Loucy (cell line): ENCODE data around the gene QSOX1.

Source experiments
- H2AFZ ChIP-seq: fragments of 200-600 bp; sonication (generic); 2 replicates; pipeline ENCODE4 v1.6.0; 2016; ENCODE audit warnings: antibody characterized with exemption, mild to moderate bottlenecking, low read length, moderate library complexity
- H3F3A ChIP-seq: fragments of 200-600 bp; 2 replicates; pipeline ENCODE4 v1.6.0; 2016; ENCODE audit warnings: antibody characterized with exemption, low read depth, mild to moderate bottlenecking
- H3K27me3 ChIP-seq: fragments of 200-600 bp; sonication (generic); 2 replicates; pipeline ENCODE4 v1.6.1; 2014; ENCODE audit warnings: low read length, mild to moderate bottlenecking; ENCODE audit not compliant: insufficient read depth, poor library complexity, severe bottlenecking
- H3K36me3 ChIP-seq: fragments of 200-600 bp; sonication (generic); 2 replicates; pipeline ENCODE4 v1.6.1; 2016; ENCODE audit warnings: low read length; ENCODE audit not compliant: insufficient read depth
- H3K4me1 ChIP-seq: fragments of 200-600 bp; sonication (generic); 2 replicates; pipeline ENCODE4 v1.5.1; 2014; ENCODE audit warnings: low read length, mild to moderate bottlenecking; ENCODE audit not compliant: insufficient read depth, poor library complexity, severe bottlenecking
- H3K4me2 ChIP-seq: fragments of 200-600 bp; sonication (generic); 2 replicates; pipeline ENCODE4 v1.6.0; 2014; ENCODE audit warnings: antibody characterized with exemption, low read length, low read depth, mild to moderate bottlenecking; ENCODE audit not compliant: poor library complexity, severe bottlenecking
- H3K4me3 ChIP-seq: fragments of 200-600 bp; sonication (generic); 2 replicates; pipeline ENCODE4 v1.5.1; 2014; ENCODE audit warnings: low read length, mild to moderate bottlenecking, mixed read lengths; ENCODE audit not compliant: poor library complexity, severe bottlenecking
- H3K79me2 ChIP-seq: fragments of 200-600 bp; sonication (generic); 2 replicates; pipeline ENCODE4 v1.6.1; 2014; ENCODE audit warnings: low read length; ENCODE audit not compliant: insufficient read depth
- H3K9ac ChIP-seq: fragments of 200-600 bp; sonication (generic); 2 replicates; pipeline ENCODE4 v1.6.0; 2014; ENCODE audit warnings: mild to moderate bottlenecking, low read depth, low read length, moderate library complexity; ENCODE audit not compliant: poor library complexity, severe bottlenecking
- H3K9me2 ChIP-seq: fragments of 200-600 bp; sonication (generic); replicated peaks from 2 replicates; pipeline ENCODE4 v1.6.1; 2016; ENCODE audit warnings: low read depth, low read length, mixed read lengths
- H3K9me3 ChIP-seq: fragments of 200-600 bp; sonication (generic); 2 replicates; pipeline ENCODE4 v1.6.1; 2014; ENCODE audit warnings: mild to moderate bottlenecking, antibody characterized with exemption, low read length, low read depth; ENCODE audit not compliant: insufficient read depth
- H4K20me1 ChIP-seq: fragments of 200-600 bp; sonication (generic); 2 replicates; pipeline ENCODE4 v1.6.0; 2014; ENCODE audit warnings: antibody characterized with exemption, low read length, mild to moderate bottlenecking; ENCODE audit not compliant: insufficient read depth, poor library complexity, severe bottlenecking
- EZH2phosphoT487 ChIP-seq: fragments of 200-600 bp; IDR thresholded peaks from 2 replicates; pipeline ENCODE4 v1.6.1; 2018; ENCODE audit warnings: antibody characterized with exemption, mild to moderate bottlenecking, moderate library complexity, borderline replicate concordance
- TF ChIP-seq, protein P1 (sequence below): fragments of 200-600 bp; sonication (generic); conservative IDR thresholded peaks from 2 replicates; pipeline ENCODE4 v1.5.1; 2014; ENCODE audit warnings: mild to moderate bottlenecking, antibody characterized with exemption, low read length

Gene QSOX1

DNA sequence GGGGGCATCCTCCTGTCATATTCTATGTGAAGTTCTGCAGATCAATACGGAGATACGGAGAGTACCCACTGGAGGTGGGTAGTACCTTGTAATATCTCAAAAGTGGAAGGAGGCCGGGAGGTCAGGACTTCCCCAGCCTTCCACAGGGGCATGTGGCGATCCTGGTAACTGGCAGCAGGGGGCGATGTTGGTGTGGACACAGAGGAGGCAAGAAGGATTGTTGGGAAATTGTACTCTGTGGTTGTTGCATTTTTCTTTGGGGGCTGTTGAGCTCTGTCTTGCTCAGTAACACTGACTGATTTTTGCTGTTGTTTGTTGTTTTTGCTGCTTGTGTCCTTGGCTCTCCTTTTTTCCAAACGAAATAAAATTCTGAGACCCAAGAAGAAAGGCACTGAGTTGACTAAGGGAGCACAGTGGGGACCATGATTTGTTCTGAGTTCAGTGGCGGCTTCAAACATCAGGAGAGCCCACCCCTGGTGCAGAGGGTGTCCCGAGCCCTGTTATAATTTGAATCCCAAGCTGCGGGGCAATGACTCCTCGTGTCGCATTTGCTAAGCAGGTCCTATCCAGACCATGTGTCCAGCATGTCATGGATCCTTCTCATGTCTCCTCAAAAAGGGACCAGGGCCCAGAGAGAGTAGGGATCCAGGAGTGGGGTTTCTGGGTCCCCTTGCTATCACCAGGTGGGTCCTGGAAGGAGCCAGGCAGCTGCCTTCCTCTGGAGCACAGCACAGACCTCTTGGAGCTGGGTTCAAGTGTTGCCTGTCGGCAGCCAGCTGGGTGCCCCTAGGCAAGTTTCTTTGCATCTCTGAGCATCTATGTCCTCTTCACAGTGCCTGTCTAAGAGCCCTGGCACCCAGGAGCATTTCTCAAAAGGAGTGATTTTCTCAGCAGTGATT, 98.2 kb downstream of the QSOX1 start:
- Histone ChIP-seq H3K27me3 (no peaks in the 10 kb centered on the region), H3K9me2 (no peaks in the 10 kb centered on the region), H3K36me3 (no peaks in the 10 kb centered on the region), H3K9ac (peak overlapping the region; percentile 0), H3K79me2 (no peaks in the 10 kb centered on the region), H4K20me1 (no peaks in the 10 kb centered on the region), H3K9me3 (no peaks in the 10 kb centered on the region), H3K4me1 (peaks cover 8% of the 10 kb centered on the region), H2AFZ (peak overlapping the region; percentile 23; the same call in 1 of the 2 replicates), H3F3A (no peaks in the 10 kb centered on the region), H3K4me2 (no peak overlapping the region), H3K4me3 (no peak overlapping the region)
- TF ChIP-seq, protein P1, sequence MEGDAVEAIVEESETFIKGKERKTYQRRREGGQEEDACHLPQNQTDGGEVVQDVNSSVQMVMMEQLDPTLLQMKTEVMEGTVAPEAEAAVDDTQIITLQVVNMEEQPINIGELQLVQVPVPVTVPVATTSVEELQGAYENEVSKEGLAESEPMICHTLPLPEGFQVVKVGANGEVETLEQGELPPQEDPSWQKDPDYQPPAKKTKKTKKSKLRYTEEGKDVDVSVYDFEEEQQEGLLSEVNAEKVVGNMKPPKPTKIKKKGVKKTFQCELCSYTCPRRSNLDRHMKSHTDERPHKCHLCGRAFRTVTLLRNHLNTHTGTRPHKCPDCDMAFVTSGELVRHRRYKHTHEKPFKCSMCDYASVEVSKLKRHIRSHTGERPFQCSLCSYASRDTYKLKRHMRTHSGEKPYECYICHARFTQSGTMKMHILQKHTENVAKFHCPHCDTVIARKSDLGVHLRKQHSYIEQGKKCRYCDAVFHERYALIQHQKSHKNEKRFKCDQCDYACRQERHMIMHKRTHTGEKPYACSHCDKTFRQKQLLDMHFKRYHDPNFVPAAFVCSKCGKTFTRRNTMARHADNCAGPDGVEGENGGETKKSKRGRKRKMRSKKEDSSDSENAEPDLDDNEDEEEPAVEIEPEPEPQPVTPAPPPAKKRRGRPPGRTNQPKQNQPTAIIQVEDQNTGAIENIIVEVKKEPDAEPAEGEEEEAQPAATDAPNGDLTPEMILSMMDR = peak; percentile 98
- TF ChIP-seq EZH2phosphoT487 = no peak
